PC-9 (cell line): Measurements from ENCODE around the gene SDF2. TPM values are rescaled to one million over a fixed set of nuclear protein-coding genes. Genes with fewer than 3 reads are reported as not detected.

ENCODE experiments used
- BruUV-seq: library from RNA; stranded (reverse); fragments of 400-500 nt; replicated peaks from 2 replicates; lab custom pipeline; 2021; lab: Mats Ljungman, UMichigan
- CTCF ChIA-PET: fragments of 300-600 bp; sonication (Branson Sonifier 250); formaldehyde crosslinking; loops from one replicate; lab custom pipeline; 2022; ENCODE audit warnings: antibody characterized with exemption; lab: Charles Lee
- POLR2A ChIA-PET: fragments of 300-600 bp; sonication (Branson Sonifier 250); formaldehyde crosslinking; loops from one replicate; lab custom pipeline; 2022; ENCODE audit warnings: antibody characterized with exemption; ENCODE audit not compliant: unreplicated experiment; lab: Charles Lee
- DNase-seq, 2 experiments: peaks; one replicate each; pipeline versions ENCODE4 v3.0.0 to v3.0.0-alpha.2; 2015 to 2022; ENCODE audit warnings: mixed read lengths in 1 of 2
- H2AFZ ChIP-seq: fragments of 200-600 bp; sonication (generic); 2 replicates; pipeline ENCODE4 v1.8.1; 2017; ENCODE audit warnings: antibody characterized with exemption
- H3F3A ChIP-seq: fragments of 200-600 bp; sonication (generic); 2 replicates; pipeline ENCODE4 v1.8.1; 2017; ENCODE audit warnings: antibody characterized with exemption, mild to moderate bottlenecking, low read depth; ENCODE audit not compliant: insufficient read depth
- H3K27ac ChIP-seq: fragments of 200-600 bp; sonication (generic); 2 replicates; pipeline ENCODE4 v1.6.1; 2016; ENCODE audit warnings: mixed run types
- H3K27me3 ChIP-seq: fragments of 200-600 bp; sonication (generic); 2 replicates; pipeline ENCODE4 v1.6.1; 2016; ENCODE audit warnings: low read depth, mixed run types; ENCODE audit not compliant: insufficient read depth
- H3K36me3 ChIP-seq: fragments of 200-600 bp; sonication (generic); 2 replicates; pipeline ENCODE4 v1.6.1; 2016; ENCODE audit warnings: low read depth, mixed run types
- H3K4me1 ChIP-seq: fragments of 200-600 bp; sonication (generic); replicated peaks from 2 replicates; pipeline ENCODE4 v1.6.1; 2016; ENCODE audit warnings: mixed run types; ENCODE audit not compliant: insufficient read depth
- H3K4me2 ChIP-seq: fragments of 200-600 bp; sonication (generic); 2 replicates; pipeline ENCODE4 v1.6.1; 2017; ENCODE audit warnings: mixed run types
- H3K4me3 ChIP-seq: fragments of 200-600 bp; sonication (generic); 2 replicates; pipeline ENCODE4 v1.6.1; 2016; ENCODE audit warnings: mixed run types
- H3K79me2 ChIP-seq: fragments of 200-600 bp; sonication (generic); 2 replicates; pipeline ENCODE4 v1.6.1; 2017; ENCODE audit warnings: low read depth, mixed run types
- H3K9me2 ChIP-seq: fragments of 200-600 bp; sonication (generic); 2 replicates; pipeline ENCODE4 v1.8.1; 2017; ENCODE audit warnings: mild to moderate bottlenecking; ENCODE audit not compliant: insufficient read depth
- H3K9me3 ChIP-seq: fragments of 200-600 bp; sonication (generic); 2 replicates; pipeline ENCODE4 v1.8.1; 2016; ENCODE audit warnings: low read depth; ENCODE audit not compliant: insufficient read depth
- H4K20me1 ChIP-seq: fragments of 200-600 bp; sonication (generic); 2 replicates; pipeline ENCODE4 v1.8.1; 2017; ENCODE audit not compliant: insufficient read depth
- CTCF ChIP-seq: fragments of 200-600 bp; sonication (generic); conservative IDR thresholded peaks from 2 replicates; pipeline ENCODE4 v1.6.1; 2017; ENCODE audit warnings: mixed run types, antibody characterized with exemption, mild to moderate bottlenecking, moderate library complexity
- EZH2 ChIP-seq: fragments of 200-600 bp; sonication (generic); IDR thresholded peaks from 2 replicates; pipeline ENCODE4 v1.8.0; 2017; ENCODE audit warnings: antibody characterized with exemption, low read depth
- intact Hi-C: fragments of 100-400 bp; cut with micrococcal nuclease; formaldehyde crosslinking; loops from one replicate; pipeline ENCODE4 v1.10.0; 2022; ENCODE audit not compliant: unreplicated experiment
- total RNA-seq: library from RNA; stranded (reverse); gene quantifications from 2 replicates; pipeline ENCODE4 v1.2.3, GENCODE V29; 2021

SDF2 gene
- total RNA-seq, 1 experiment from 2014 or later = 43.7 TPM

- H3F3A ChIP-seq = peaks cover 3% of the 10 kb centered on the region
- H4K20me1 ChIP-seq = no peaks in the 10 kb centered on the region
- intact Hi-C loops = loop anchor here (1.0 to 2.0 kb wide), 2 partner anchors 65 to 120 kb away; no protein-coding TSS in a partner anchor
- no peaks in the 10 kb centered on the region for H3K27me3 ChIP-seq
- H3K79me2 ChIP-seq = no peaks in the 10 kb centered on the region
- peaks cover 17% of the 10 kb centered on the region for H3K36me3 ChIP-seq
- H3K27ac ChIP-seq = no peak within 1 kb of the TSS
- ChIA-PET POLR2A (interaction anchor here (0.5 kb wide), 1 partner anchor 32 kb away, joined by 4 read pairs; no protein-coding TSS in a partner anchor), CTCF (no interaction called here)
- H3K9me2 ChIP-seq = no peaks in the 10 kb centered on the region
- DNase-seq = no peak
- H3K4me1 ChIP-seq = no peaks in the 10 kb centered on the region
- no TSS peak for BruUV-seq
- H3K9me3 ChIP-seq = no peaks in the 10 kb centered on the region
- no peak within 1 kb of the TSS for H2AFZ ChIP-seq
- no peak within 1 kb of the TSS for H3K4me2 ChIP-seq
- TF ChIP-seq CTCF (no peak), EZH2 (no peak)
- H3K4me3 ChIP-seq = no peak within 1 kb of the TSS
Measured at GRCh38 chr17:28613931-28614381, 47.8 kb downstream of the SDF2 start, which contains the start of gene RSKR. RSKR (minus strand) TSS chr17:28614185; CDS start chr17:28614161, 24 bp downstream.

GRCh38 chr17:28612936-28613872, 48.5 kb downstream of the SDF2 start:
- TF ChIP-seq CTCF (peak; percentile 66), EZH2 (no peak)
- no peaks in the 10 kb centered on the region for H3K9me2 ChIP-seq
- H3K27me3 ChIP-seq = no peaks in the 10 kb centered on the region
- no peaks in the 10 kb centered on the region; the same call in 1 of the 2 replicates for H3K9me3 ChIP-seq
- peaks cover 9% of the 10 kb centered on the region for H3F3A ChIP-seq
- H3K27ac ChIP-seq = no peak overlapping the region
- peak in 1 of 2 experiments; percentile 25 for DNase-seq
- H3K79me2 ChIP-seq = no peaks in the 10 kb centered on the region
- POLR2A ChIA-PET = interaction anchor here (0.5 kb wide), 1 partner anchor 33 kb away, joined by 4 read pairs; no protein-coding TSS in a partner anchor
- no peak overlapping the region for H2AFZ ChIP-seq
- no peaks in the 10 kb centered on the region for H4K20me1 ChIP-seq
- H3K4me1 ChIP-seq = no peaks in the 10 kb centered on the region
- no peak overlapping the region for H3K4me3 ChIP-seq
- CTCF ChIA-PET = interaction anchor here (0.6 kb wide), 1 partner anchor 60 kb away, joined by 11 read pairs; no protein-coding TSS in a partner anchor
- no peak overlapping the region for H3K4me2 ChIP-seq
- peaks cover 15% of the 10 kb centered on the region for H3K36me3 ChIP-seq
- BruUV-seq = no TSS peak
- intact Hi-C loops = loop anchor here (1.0 to 2.0 kb wide), 2 partner anchors 64 to 119 kb away; no protein-coding TSS in a partner anchor

DNA sequence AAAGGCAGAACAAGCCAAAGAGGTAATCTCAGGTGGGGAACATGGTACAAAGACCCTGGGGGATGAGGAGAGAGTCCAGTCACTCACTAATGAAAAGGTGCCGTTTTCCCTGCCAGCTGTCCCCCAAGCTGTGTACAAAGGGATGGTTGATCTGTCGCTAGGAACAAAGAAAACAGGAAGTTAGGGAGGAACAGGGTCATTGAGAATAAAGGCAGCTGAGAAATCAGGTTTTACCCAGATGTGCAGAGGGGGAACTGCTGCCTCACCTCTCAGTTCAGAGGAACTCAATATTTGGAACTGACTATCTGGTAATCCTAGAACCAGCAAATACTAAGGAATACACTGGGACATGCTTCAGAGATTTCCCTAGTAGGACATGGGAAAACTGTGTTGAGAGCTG, 49.2 kb downstream of the SDF2 start:
- H2AFZ ChIP-seq = no peak overlapping the region
- no peak overlapping the region for H3K4me2 ChIP-seq
- no peaks in the 10 kb centered on the region for H3K9me2 ChIP-seq
- no peaks in the 10 kb centered on the region for H4K20me1 ChIP-seq
- DNase-seq = no peak
- CTCF ChIA-PET = no interaction called here
- no peaks in the 10 kb centered on the region for H3K4me1 ChIP-seq
- BruUV-seq = no TSS peak
- no peaks in the 10 kb centered on the region for H3K27me3 ChIP-seq
- TF ChIP-seq EZH2 (no peak), CTCF (no peak)
- no peak overlapping the region for H3K4me3 ChIP-seq
- H3K27ac ChIP-seq = no peak overlapping the region
- POLR2A ChIA-PET = no interaction called here
- H3K79me2 ChIP-seq = no peaks in the 10 kb centered on the region
- H3F3A ChIP-seq = peaks cover 9% of the 10 kb centered on the region
- H3K36me3 ChIP-seq = peaks cover 15% of the 10 kb centered on the region
- H3K9me3 ChIP-seq = no peaks in the 10 kb centered on the region; the same call in 1 of the 2 replicates
- intact Hi-C loops = loop anchor here (2.0 kb wide), 1 partner anchor 64 kb away; no protein-coding TSS in a partner anchor
